Hepatocyte (in vitro differentiated cells): ENCODE results near the gene DPP3.

ENCODE experiments used
- CTCF ChIP-seq: fragments of 200-600 bp; sonication (generic); IDR thresholded peaks from 2 replicates; pipeline ENCODE4 v1.5.1; 2016; ENCODE audit warnings: antibody characterized with exemption, mild to moderate bottlenecking; ENCODE audit not compliant: poor library complexity
- EZH2 ChIP-seq: fragments of 200-600 bp; sonication (generic); IDR thresholded peaks from 2 replicates; pipeline ENCODE4 v1.6.1; 2016; ENCODE audit warnings: antibody characterized with exemption, mild to moderate bottlenecking, borderline replicate concordance
- EZH2phosphoT487 ChIP-seq: fragments of 200-600 bp; sonication (generic); IDR thresholded peaks from one replicate; pipeline ENCODE4 v1.6.1; 2018; ENCODE audit warnings: antibody characterized with exemption, mild to moderate bottlenecking, low read depth, moderate library complexity; ENCODE audit not compliant: unreplicated experiment, severe bottlenecking

GRCh38 chr11:66491315-66491935 is 11.2 kb downstream of the DPP3 start:
- TF ChIP-seq CTCF (no peak), EZH2 (no peak), EZH2phosphoT487 (no peak)
